Activated CD4-positive, alpha-beta T cell treated with anti-CD3 and anti-CD28 coated beads for 1 hour (primary cell): Measurements from ENCODE around the gene CPLANE2.
"Not testable (repeated sequence)": the region's sequence is repeated elsewhere in the genome, so short reads cannot be mapped to it uniquely, and the experiment has no call there.

ENCODE experiments used
- DNase-seq: peaks from one replicate; pipeline ENCODE4 v3.0.0-alpha.2; 2020

Gene CPLANE2

GRCh38 chr1:16248603-16249516, 11.9 kb upstream of the CPLANE2 start:
- DNase-seq: no peak

- DNase-seq: no peak
Measured at GRCh38 chr1:16248007-16248436, 11.0 kb upstream of the CPLANE2 start.

- no peak for DNase-seq
Measured at GRCh38 chr1:16247441-16247840, 10.5 kb upstream of the CPLANE2 start.

GRCh38 chr1:16246961-16247360, 10.0 kb upstream of the CPLANE2 start:
- no peak for DNase-seq

- not testable (repeated sequence) for DNase-seq
Measured at GRCh38 chr1:16246239-16246638, 9.3 kb upstream of the CPLANE2 start.

- no peak for DNase-seq
Measured at GRCh38 chr1:16245476-16246196, 8.7 kb upstream of the CPLANE2 start.

- no peak for DNase-seq
Measured at GRCh38 chr1:16244650-16245285, 7.8 kb upstream of the CPLANE2 start.

GRCh38 chr1:16243936-16244649, 7.1 kb upstream of the CPLANE2 start:
- peak; percentile 68 for DNase-seq

GRCh38 chr1:16243215-16243610, 6.2 kb upstream of the CPLANE2 start:
- no peak for DNase-seq

GRCh38 chr1:16242556-16243214, 5.7 kb upstream of the CPLANE2 start:
- no peak for DNase-seq

- DNase-seq: no peak
Measured at GRCh38 chr1:16241221-16241708, 4.3 kb upstream of the CPLANE2 start.

GRCh38 chr1:16239972-16240491, 3.0 kb upstream of the CPLANE2 start:
- no peak for DNase-seq

GRCh38 chr1:16237343-16237830, 404 bp upstream of the CPLANE2 start:
- no peak for DNase-seq

GRCh38 chr1:16235944-16236510, 956 bp downstream of the CPLANE2 start:
- DNase-seq: peak; percentile 37

- no peak for DNase-seq
Measured at GRCh38 chr1:16235347-16235746, 1.6 kb downstream of the CPLANE2 start.

- no peak for DNase-seq
Measured at GRCh38 chr1:16233431-16233830, 3.6 kb downstream of the CPLANE2 start.

- DNase-seq: no peak
Measured at GRCh38 chr1:16232316-16232710, 4.7 kb downstream of the CPLANE2 start.

- DNase-seq: no peak
Measured at GRCh38 chr1:16231331-16232315, 5.4 kb downstream of the CPLANE2 start.

GRCh38 chr1:16230744-16231143, 6.2 kb downstream of the CPLANE2 start:
- no peak for DNase-seq
